SK-MEL-5 (cell line): ENCODE measurements around the gene FBXO27. TPM values are rescaled to one million over a fixed set of nuclear protein-coding genes. Genes with fewer than 3 reads are reported as not detected.

Experiments
- DNase-seq: peaks from one replicate; pipeline ENCODE4 v3.0.0-alpha.2; 2016; ENCODE audit warnings: low read depth, low spot score
- in situ Hi-C: cut with HindIII; loops from 2 replicates; pipeline ENCODE4 v1.10.0; 2016; ENCODE audit warnings: low sequenced_read_pairs, high pct_unique_total_duplicates, low pct_unique_long_range_greater_than_20kb
- total RNA-seq: library from RNA; depleted of rRNA; stranded (reverse); fragments of >200 nt; shearing (Covaris generic); gene quantifications from 2 replicates; pipeline ENCODE4 v1.2.3, GENCODE V29; 2014; rRNA removed

Gene FBXO27
- total RNA-seq, 1 experiment from 2014 or later, result 1.0 TPM

DNA sequence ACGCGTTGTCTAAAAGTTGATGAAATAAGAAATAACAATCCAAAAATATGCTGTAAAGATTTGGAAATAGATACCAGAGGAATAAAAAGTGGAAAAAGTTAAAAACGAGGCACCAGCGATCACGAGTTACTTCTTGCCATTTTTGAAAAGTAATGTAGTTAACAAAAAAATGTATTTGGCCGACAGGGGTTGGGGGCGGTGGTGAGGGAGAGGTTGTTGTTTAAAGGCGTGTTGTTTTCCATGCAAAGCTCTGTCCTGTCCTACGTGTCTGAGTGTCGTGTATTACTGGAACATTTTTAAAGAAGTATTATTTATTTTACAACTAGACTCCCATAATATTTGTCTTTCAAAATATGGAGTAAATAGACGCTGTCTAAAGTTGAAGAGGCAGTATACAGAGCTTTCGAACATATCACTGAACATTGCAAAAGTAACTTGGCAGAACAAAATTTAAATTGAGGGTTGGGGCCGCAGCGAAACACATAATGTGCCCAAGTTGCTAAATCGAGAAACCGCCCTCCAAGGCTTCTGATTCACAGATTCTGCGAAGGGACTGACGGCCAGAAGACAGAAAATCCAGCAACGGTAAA is 57.6 kb downstream of the FBXO27 start:
- DNase-seq, result no peak
- in situ Hi-C loops, result no loop called here

Other genes starting within 250 kb of the FBXO27 start
- not detected in 2 replicates for gene LGALS7B, start 243.3 kb downstream of the FBXO27 start, total RNA-seq
- gene LGALS4, start 219.6 kb downstream of the FBXO27 start, total RNA-seq, result not detected in 2 replicates
- gene ECH1, start 200.8 kb downstream of the FBXO27 start, total RNA-seq, result 36.2 and 46.3 TPM in 2 replicates
- gene HNRNPL, start 182.6 kb downstream of the FBXO27 start, total RNA-seq, result 225 and 255 TPM in 2 replicates
- gene RINL, start 154.3 kb downstream of the FBXO27 start, total RNA-seq, result 0.87 and 1.2 TPM in 2 replicates
- 37.9 and 39.5 TPM in 2 replicates for gene SIRT2, start 132.9 kb downstream of the FBXO27 start, total RNA-seq
- 16.8 and 17.9 TPM in 2 replicates for gene NFKBIB, start 132.6 kb downstream of the FBXO27 start, total RNA-seq
- gene CCER2, start 120.4 kb downstream of the FBXO27 start, total RNA-seq, result not detected in 2 replicates
- 19.0 and 22.7 TPM in 2 replicates for gene SARS2, start 101.8 kb downstream of the FBXO27 start, total RNA-seq
- 73.1 and 83.7 TPM in 2 replicates for gene MRPS12, start 101.6 kb downstream of the FBXO27 start, total RNA-seq
- 29.0 and 30.3 TPM in 2 replicates for gene FBXO17, start 56.8 kb downstream of the FBXO27 start, total RNA-seq
- 0.05 TPM in 1 of 2 replicates, not detected in the other for gene ACP7, start 51.8 kb upstream of the FBXO27 start, total RNA-seq
- 3.7 TPM in 2 replicates for gene PAK4, start 93.2 kb upstream of the FBXO27 start, total RNA-seq
- 0.21 and 0.67 TPM in 2 replicates for gene NCCRP1, start 164.4 kb upstream of the FBXO27 start, total RNA-seq
- gene SYCN, start 171.7 kb upstream of the FBXO27 start, total RNA-seq, result not detected in 2 replicates
- not detected in 2 replicates for gene IFNL3, start 212.5 kb upstream of the FBXO27 start, total RNA-seq
- gene IFNL4, start 216.3 kb upstream of the FBXO27 start, total RNA-seq, result not detected in 2 replicates
- not detected in 2 replicates for gene IFNL2, start 235.8 kb upstream of the FBXO27 start, total RNA-seq